Measurements from ENCODE around the gene SORCS3.

Gene SORCS3

DNA sequence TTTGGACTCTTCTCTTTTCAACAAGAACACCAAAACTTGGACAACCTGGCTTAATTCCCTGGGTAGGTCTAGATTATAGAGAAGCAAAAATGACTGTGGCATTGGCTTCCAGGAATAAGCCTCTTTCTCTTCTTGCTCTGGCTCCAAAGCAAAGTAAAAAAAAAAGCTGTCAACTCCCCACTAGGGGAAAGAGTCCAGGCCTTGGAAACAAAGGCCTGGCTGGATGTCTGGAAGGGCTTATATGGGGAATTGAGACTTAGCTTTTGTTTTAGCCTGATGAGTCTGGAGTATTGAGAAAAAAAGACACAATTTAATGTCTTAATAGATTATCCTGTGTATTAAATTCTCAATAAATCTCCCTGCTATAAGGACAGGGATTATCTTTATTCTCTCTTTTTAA is 300.6 kb downstream of the SORCS3 start:
- Histone ChIP-seq H3K36me3 (no peaks in the 10 kb centered on the region), H3K27ac (no peak overlapping the region), H3K4me3 (ENCODE audit: low read depth, low read length) (no peak overlapping the region), H3K27me3 (ENCODE audit: insufficient read depth, low read depth, severe bottlenecking) (no peaks in the 10 kb centered on the region), H3K9me3 (ENCODE audit: severe bottlenecking) (no peaks in the 10 kb centered on the region)
- TF ChIP-seq, protein P1, sequence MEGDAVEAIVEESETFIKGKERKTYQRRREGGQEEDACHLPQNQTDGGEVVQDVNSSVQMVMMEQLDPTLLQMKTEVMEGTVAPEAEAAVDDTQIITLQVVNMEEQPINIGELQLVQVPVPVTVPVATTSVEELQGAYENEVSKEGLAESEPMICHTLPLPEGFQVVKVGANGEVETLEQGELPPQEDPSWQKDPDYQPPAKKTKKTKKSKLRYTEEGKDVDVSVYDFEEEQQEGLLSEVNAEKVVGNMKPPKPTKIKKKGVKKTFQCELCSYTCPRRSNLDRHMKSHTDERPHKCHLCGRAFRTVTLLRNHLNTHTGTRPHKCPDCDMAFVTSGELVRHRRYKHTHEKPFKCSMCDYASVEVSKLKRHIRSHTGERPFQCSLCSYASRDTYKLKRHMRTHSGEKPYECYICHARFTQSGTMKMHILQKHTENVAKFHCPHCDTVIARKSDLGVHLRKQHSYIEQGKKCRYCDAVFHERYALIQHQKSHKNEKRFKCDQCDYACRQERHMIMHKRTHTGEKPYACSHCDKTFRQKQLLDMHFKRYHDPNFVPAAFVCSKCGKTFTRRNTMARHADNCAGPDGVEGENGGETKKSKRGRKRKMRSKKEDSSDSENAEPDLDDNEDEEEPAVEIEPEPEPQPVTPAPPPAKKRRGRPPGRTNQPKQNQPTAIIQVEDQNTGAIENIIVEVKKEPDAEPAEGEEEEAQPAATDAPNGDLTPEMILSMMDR (IDR thresholded peaks at IDR 0.05; ENCODE audit: low read depth, low read length): no peak
- DNase-seq: no peak

DNA sequence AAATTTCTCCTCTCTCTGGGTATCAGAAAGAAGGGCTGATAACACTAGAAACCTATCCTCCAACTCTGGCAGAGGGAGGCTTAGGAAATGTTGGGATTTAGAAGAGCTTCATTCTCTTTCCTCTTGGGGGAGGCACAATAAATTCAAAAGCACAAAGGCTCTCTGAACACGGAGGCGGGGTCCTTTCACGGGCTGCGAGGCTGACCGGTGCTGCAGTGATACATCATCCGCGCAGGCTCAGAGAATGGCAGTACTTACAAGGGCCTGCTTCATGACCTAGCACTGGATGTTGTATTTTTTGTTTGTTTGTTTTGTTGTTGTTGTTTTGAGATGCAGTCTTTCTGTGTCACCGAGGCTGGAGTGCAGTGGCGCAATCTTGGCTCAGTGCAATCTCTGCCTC is 306.2 kb downstream of the SORCS3 start:
- Histone ChIP-seq H3K27me3 (ENCODE audit: insufficient read depth, low read depth, severe bottlenecking) (no peaks in the 10 kb centered on the region), H3K9me3 (ENCODE audit: severe bottlenecking) (no peaks in the 10 kb centered on the region), H3K4me3 (ENCODE audit: low read depth, low read length) (no peak overlapping the region)

DNA sequence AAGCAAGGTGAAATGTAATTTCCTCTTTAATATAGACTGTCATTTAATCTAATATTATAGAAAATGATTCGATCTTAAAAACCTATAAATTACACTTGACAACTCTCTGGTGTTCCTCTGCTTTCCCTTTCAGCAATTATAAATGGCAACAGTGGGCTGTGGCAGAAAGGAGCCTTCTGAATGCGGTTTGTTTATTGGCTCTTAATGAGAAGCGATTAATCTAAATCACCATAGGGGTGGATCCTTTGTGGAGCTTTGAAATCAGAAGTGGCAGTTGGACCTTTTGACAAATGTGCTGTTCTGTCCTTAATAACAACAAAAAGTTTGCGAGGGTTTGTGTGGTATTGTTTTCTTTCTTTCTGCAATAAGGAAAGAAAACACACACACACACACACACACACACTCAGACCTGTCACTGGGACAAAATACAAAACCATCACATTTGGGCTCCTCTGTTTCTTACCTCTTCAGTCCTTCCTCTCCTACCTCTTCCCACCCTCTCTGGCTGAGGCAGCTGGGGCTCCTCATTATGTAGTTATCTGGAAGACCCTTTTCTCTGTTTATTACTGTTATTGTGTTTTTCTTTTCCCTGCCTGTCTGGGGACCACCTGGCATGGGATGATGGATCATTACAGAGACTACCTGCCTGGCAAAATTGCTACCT is 316.2 kb downstream of the SORCS3 start:
- H3K4me3 ChIP-seq (ENCODE audit: low read depth, low read length): no peak overlapping the region
- no peaks in the 10 kb centered on the region for H3K36me3 ChIP-seq
- no peak overlapping the region for H3K27ac ChIP-seq
- no peaks in the 10 kb centered on the region for H3K27me3 ChIP-seq (ENCODE audit: insufficient read depth, low read depth, severe bottlenecking)
- no peak for DNase-seq
- H3K9me3 ChIP-seq (ENCODE audit: severe bottlenecking): no peaks in the 10 kb centered on the region
- TF ChIP-seq, protein P1 (IDR thresholded peaks at IDR 0.05; ENCODE audit: low read depth, low read length): no peak

More for the DNA sequence above, 306.2 kb downstream of the SORCS3 start:
- no peak for DNase-seq
- TF ChIP-seq, protein P1 (IDR thresholded peaks at IDR 0.05; ENCODE audit: low read depth, low read length): no peak
- H3K27ac ChIP-seq: no peak overlapping the region
- no peaks in the 10 kb centered on the region for H3K36me3 ChIP-seq

DNA sequence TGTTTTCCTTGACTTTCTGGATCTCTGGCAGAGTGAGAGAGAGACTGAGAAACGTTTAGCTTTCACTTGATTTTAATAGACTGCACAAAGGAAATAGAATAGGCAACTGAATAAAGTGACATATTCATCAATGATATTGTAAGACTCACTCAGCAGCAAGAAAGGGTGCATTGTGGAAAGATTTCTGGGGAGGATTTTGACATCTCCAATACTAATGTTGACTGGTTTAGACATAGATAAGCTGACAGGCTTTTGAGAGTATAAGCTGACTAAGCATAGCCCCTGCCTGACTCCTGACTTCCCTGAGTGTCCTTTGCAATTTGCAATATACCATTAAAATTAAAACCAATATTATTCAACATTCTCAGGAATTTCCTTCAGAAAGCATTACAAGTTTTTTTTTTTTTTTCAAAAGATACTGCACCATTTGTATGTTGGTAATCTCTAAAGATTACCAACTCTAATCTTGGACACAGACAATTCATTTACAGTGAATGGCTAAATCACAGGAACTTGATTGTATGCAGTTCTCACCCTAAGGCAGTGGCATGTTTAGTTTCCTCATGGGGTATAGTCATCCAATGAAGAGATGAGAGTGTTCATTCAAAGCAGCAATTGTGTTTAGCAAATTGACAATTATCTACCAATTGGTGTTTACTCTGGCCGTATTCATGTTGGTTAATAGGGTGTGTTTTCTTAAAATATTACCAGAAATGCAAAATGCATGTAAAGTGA is 325.6 kb downstream of the SORCS3 start:
- Histone ChIP-seq H3K4me3 (ENCODE audit: low read depth, low read length) (no peak overlapping the region), H3K27me3 (ENCODE audit: insufficient read depth, low read depth, severe bottlenecking) (no peaks in the 10 kb centered on the region), H3K9me3 (ENCODE audit: severe bottlenecking) (no peaks in the 10 kb centered on the region), H3K27ac (no peak overlapping the region), H3K36me3 (no peaks in the 10 kb centered on the region)
- no peak for DNase-seq
- TF ChIP-seq, protein P1 (IDR thresholded peaks at IDR 0.05; ENCODE audit: low read depth, low read length): no peak

DNA sequence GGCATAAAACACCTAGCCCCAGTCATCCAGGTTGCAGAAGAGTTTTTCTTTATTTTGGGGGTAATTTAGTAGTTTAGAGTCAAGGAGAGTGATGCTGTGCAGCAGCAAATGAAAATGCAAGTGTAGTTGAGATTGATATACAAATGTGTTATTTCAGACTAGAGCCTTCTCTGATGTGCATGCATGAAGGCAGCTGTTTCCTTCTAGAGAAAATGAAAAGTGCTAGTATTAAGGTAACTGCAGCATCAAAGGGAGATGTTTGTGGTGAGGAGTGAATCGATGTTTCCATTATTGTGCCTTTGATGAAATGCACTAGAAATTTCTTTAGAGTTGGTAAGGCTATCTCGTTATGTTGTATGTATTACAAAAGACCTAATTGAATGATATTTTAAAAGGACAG is 339.3 kb downstream of the SORCS3 start:
- TF ChIP-seq, protein P1 (IDR thresholded peaks at IDR 0.05; ENCODE audit: low read depth, low read length): no peak
- DNase-seq: no peak
- Histone ChIP-seq H3K4me3 (ENCODE audit: low read depth, low read length) (no peak overlapping the region), H3K36me3 (no peaks in the 10 kb centered on the region), H3K27me3 (ENCODE audit: insufficient read depth, low read depth, severe bottlenecking) (no peaks in the 10 kb centered on the region), H3K27ac (no peak overlapping the region), H3K9me3 (ENCODE audit: severe bottlenecking) (no peaks in the 10 kb centered on the region)

All from WERI-Rb-1 (cell line).